Panc1 (cell line): Measurements from ENCODE around the gene GAPVD1. TPM values are rescaled to one million over a fixed set of nuclear protein-coding genes. Genes with fewer than 3 reads are reported as not detected.

ENCODE experiments used
- ATAC-seq: fragments of 200-7000 bp; cut with Tn5 transposase; 2 replicates; pipeline ENCODE4 v1.9.1; 2020; ENCODE audit warnings: mild to moderate bottlenecking, moderate library complexity
- BruUV-seq: library from RNA; stranded (reverse); fragments of 400-500 nt; replicated peaks from 2 replicates; lab custom pipeline; 2021; lab: Mats Ljungman, UMichigan
- CTCF ChIA-PET: fragments of 300-600 bp; sonication (Branson Sonifier 250); formaldehyde crosslinking; loops from one replicate; lab custom pipeline; 2022; ENCODE audit warnings: antibody characterized with exemption; lab: Charles Lee
- POLR2A ChIA-PET: fragments of 300-600 bp; sonication (Branson Sonifier 250); formaldehyde crosslinking; loops from one replicate; lab custom pipeline; 2022; ENCODE audit warnings: antibody characterized with exemption; lab: Charles Lee
- DNase-seq: peaks from one replicate; pipeline ENCODE4 v3.0.0-alpha.2; 2010; ENCODE audit warnings: low read depth, low spot score
- H3K27ac ChIP-seq: 2 replicates; pipeline ENCODE4 v1.5.1; 2011; ENCODE audit warnings: mild to moderate bottlenecking, low read length, inconsistent platforms
- H3K27me3 ChIP-seq: fragments of 200-500 bp; sonication (Bioruptor generic); 2 replicates; pipeline ENCODE4 v1.6.0; 2014; ENCODE audit warnings: low read length, inconsistent platforms; ENCODE audit not compliant: control insufficient read depth, insufficient read depth
- H3K36me3 ChIP-seq: fragments of 200-500 bp; sonication (Bioruptor generic); 2 replicates; pipeline ENCODE4 v1.5.1; 2014; ENCODE audit warnings: inconsistent platforms, mild to moderate bottlenecking, low read length, moderate library complexity; ENCODE audit not compliant: control insufficient read depth, insufficient read depth
- H3K4me1 ChIP-seq: 2 replicates; pipeline ENCODE4 v1.5.1; 2011; ENCODE audit warnings: inconsistent platforms, mild to moderate bottlenecking, low read length, moderate library complexity; ENCODE audit not compliant: control insufficient read depth, insufficient read depth
- H3K4me3 ChIP-seq, 2 experiments: 2 replicates each; pipeline ENCODE4 v1.5.1; 2011 to 2012; ENCODE audit warnings: low read depth in 2 of 2, low read length in 2 of 2, mild to moderate bottlenecking in 2 of 2, inconsistent platforms in 1 of 2, moderate library complexity in 1 of 2
- H3K9me3 ChIP-seq: fragments of 200-500 bp; sonication (Bioruptor generic); 2 replicates; pipeline ENCODE4 v1.5.1; 2014; ENCODE audit warnings: low read depth, mild to moderate bottlenecking, inconsistent platforms, low read length, moderate library complexity; ENCODE audit not compliant: control insufficient read depth, insufficient read depth
- CTCF ChIP-seq: fragments of 450-650 bp; IDR thresholded peaks from 2 replicates; pipeline ENCODE4 v1.5.1; 2017; ENCODE audit warnings: mild to moderate bottlenecking
- POLR2AphosphoS5 ChIP-seq: IDR thresholded peaks from 2 replicates; pipeline ENCODE4 v1.6.1; 2012; ENCODE audit warnings: mild to moderate bottlenecking, low read depth, low read length, moderate library complexity
- REST ChIP-seq, 2 experiments: IDR thresholded peaks; 2 replicates each; pipeline ENCODE4 v1.6.1; 2011 to 2012; ENCODE audit warnings: low read depth in 2 of 2, control low read depth in 1 of 2, low read length in 1 of 2, mild to moderate bottlenecking in 1 of 2, moderate library complexity in 1 of 2; ENCODE audit not compliant: insufficient read depth in 1 of 2
- SIN3A ChIP-seq: IDR thresholded peaks from 2 replicates; pipeline ENCODE4 v1.6.1; 2012; ENCODE audit warnings: low read depth, mild to moderate bottlenecking, low read length, moderate library complexity, borderline replicate concordance; ENCODE audit not compliant: insufficient read depth
- TCF7L2 ChIP-seq: IDR thresholded peaks from 2 replicates; pipeline ENCODE4 v1.6.1; 2011; ENCODE audit warnings: mild to moderate bottlenecking, low read depth, low read length, inconsistent platforms
- in situ Hi-C: cut with HindIII; loops from 2 replicates; pipeline ENCODE4 v1.10.0; 2016; ENCODE audit warnings: low sequenced_read_pairs, low pct_unique_long_range_greater_than_20kb
- intact Hi-C: fragments of 100-400 bp; cut with micrococcal nuclease; formaldehyde crosslinking; loops from one replicate; pipeline ENCODE4 v1.10.0; 2022; ENCODE audit not compliant: unreplicated experiment
- total RNA-seq: library from RNA; stranded (reverse); gene quantifications from one replicate; pipeline ENCODE4 v1.2.1, GENCODE V29; 2021; ENCODE audit not compliant: unreplicated experiment

GAPVD1 gene
- total RNA-seq, 1 experiment from 2014 or later: 48.6 TPM

- intact Hi-C loops: no loop called here
- peak overlapping the region; percentile 9; the same call in 1 of the 2 replicates for H3K27ac ChIP-seq
- no peak for ATAC-seq
- CTCF ChIA-PET: interaction anchor here (0.6 kb wide), 1 partner anchor 66 kb away, joined by 3 read pairs; no protein-coding TSS in a partner anchor
- peaks cover 17% of the 10 kb centered on the region for H3K4me1 ChIP-seq
- POLR2A ChIA-PET: no interaction called here
- H3K4me3 ChIP-seq: no peak overlapping the region
- no peaks in the 10 kb centered on the region for H3K27me3 ChIP-seq
- H3K9me3 ChIP-seq: no peaks in the 10 kb centered on the region
- no TSS peak for BruUV-seq
- in situ Hi-C loops: no loop called here
- H3K36me3 ChIP-seq: no peaks in the 10 kb centered on the region
- DNase-seq: no peak
- TF ChIP-seq REST (IDR thresholded peaks at IDR 0.05; ENCODE audit: insufficient read depth in 1 of 2, low read depth in 2 of 2, low read length in 1 of 2) (no peak), CTCF (no peak), SIN3A (no peak), TCF7L2 (no peak), POLR2AphosphoS5 (no peak)
Observed at GRCh38 chr9:125295657-125296056, 34.0 kb downstream of the GAPVD1 start.

DNA sequence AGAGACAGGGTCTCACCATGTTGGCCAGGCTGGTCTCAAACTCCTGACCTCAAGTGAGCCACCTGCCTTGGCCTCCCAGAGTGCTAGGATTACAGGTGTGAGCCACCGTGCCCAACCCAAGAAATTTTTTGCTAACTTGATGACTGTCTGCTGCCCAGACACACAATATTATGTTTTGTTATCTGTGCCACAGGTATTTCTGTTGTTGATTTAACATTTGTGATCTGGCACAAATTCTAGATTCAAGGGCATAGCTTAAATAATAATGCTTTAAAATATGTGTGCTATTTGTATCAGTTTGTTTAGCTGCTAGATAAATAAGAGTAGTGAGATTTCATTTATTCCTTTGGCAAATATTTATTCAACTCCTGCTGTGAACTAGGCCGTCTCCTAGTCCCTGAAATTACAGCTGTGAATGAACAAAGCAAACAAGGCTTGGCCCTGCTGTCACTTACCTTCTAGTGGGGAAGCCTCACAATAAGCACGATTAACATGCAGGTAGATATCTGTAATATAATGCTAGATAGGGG, 35.3 kb downstream of the GAPVD1 start:
- ChIA-PET CTCF (no interaction called here), POLR2A (no interaction called here)
- Histone ChIP-seq H3K4me1 (peaks cover 17% of the 10 kb centered on the region), H3K9me3 (no peaks in the 10 kb centered on the region), H3K27ac (peak overlapping the region; percentile 77), H3K27me3 (no peaks in the 10 kb centered on the region), H3K4me3 (no peak overlapping the region), H3K36me3 (no peaks in the 10 kb centered on the region)
- intact Hi-C loops: no loop called here
- BruUV-seq: no TSS peak
- DNase-seq (peak; percentile 13), ATAC-seq (peak; percentile 92)
- in situ Hi-C loops: no loop called here
- TF ChIP-seq CTCF (no peak), TCF7L2 (peak; percentile 86)
